Stomach (tissue), 9 donors: Measurements from ENCODE around the gene OSBP2. TPM values are rescaled to one million over a fixed set of nuclear protein-coding genes. Genes with fewer than 3 reads are reported as not detected.

ENCODE experiments used
- DNase-seq, 2 donors: peaks; one replicate each; pipeline versions ENCODE4 v3.0.0 to v3.0.0-alpha.2; 2013 to 2019
- H3K27ac ChIP-seq, 5 donors: fragments of 200-600 bp in 4 of 5; sonication (generic) in 4 of 5; one replicate each; pipeline ENCODE4 v1.5.1; 2013 to 2019; ENCODE audit warnings: mild to moderate bottlenecking in 1 of 5, moderate library complexity in 1 of 5
- H3K27me3 ChIP-seq, 3 donors: fragments of 200-600 bp; sonication (generic); one replicate each; pipeline ENCODE4 v1.5.1; 2017 to 2019; ENCODE audit warnings: mixed run types in 1 of 3
- H3K36me3 ChIP-seq, 4 donors: fragments of 200-600 bp; sonication (generic); 1 replicate in 3 of 4; 2 replicates in 1 of 4; pipeline ENCODE4 v1.5.1; 2016 to 2019
- H3K4me1 ChIP-seq, 4 donors: fragments of 200-600 bp; sonication (generic); one replicate each; pipeline ENCODE4 v1.5.1; 2016 to 2019
- H3K4me3 ChIP-seq, 4 donors: fragments of 200-600 bp; sonication (generic) in 3 of 4; one replicate each; pipeline ENCODE4 v1.5.1; 2016 to 2019; ENCODE audit warnings: mild to moderate bottlenecking in 1 of 4
- H3K9me3 ChIP-seq, 4 donors: fragments of 200-600 bp; sonication (generic); one replicate each; pipeline ENCODE4 v1.5.1; 2016 to 2019
- EP300 ChIP-seq: sonication (generic); formaldehyde crosslinking; IDR thresholded peaks from one replicate; pipeline ENCODE4 v1.6.1; 2017; ENCODE audit warnings: antibody characterized with exemption
- POLR2A ChIP-seq, 4 donors: fragments of 450-650 bp; IDR thresholded peaks; one replicate each; pipeline ENCODE4 v1.6.1; 2016; ENCODE audit warnings: antibody characterized with exemption in 4 of 4, control low read depth in 2 of 4, mild to moderate bottlenecking in 1 of 4, moderate library complexity in 1 of 4
- POLR2AphosphoS5 ChIP-seq, 3 donors: sonication (generic); formaldehyde crosslinking; IDR thresholded peaks; one replicate each; pipeline ENCODE4 v1.6.1; 2016; ENCODE audit warnings: antibody characterized with exemption in 3 of 3
- WGBS, 5 donors: extraction: QIAGEN DNeasy Blood & Tissue Kit in 3 of 5; methylation state at CpG; one replicate each; pipeline versions ENCODE4 v1.1.5 to v1.1.7; 2013 to 2018; 5-methylcytosine and 5-hydroxymethylcytosine counted together
- intact Hi-C: fragments of 100-400 bp; cut with DNase I; formaldehyde crosslinking; loops from one replicate; pipeline ENCODE4 v1.15.1; 2023; ENCODE audit warnings: low total_unique reads
- polyA plus RNA-seq, 3 donors: library from polyadenylated mRNA; stranded (reverse); fragments of 200-250 nt; gene quantifications; one replicate each; pipeline ENCODE4 v1.2.3, GENCODE V29; 2013
- total RNA-seq, 5 donors: library from RNA; depleted of rRNA; stranded (reverse); fragments of >200 nt; gene quantifications; one replicate each; pipeline versions ENCODE4 v1.1.0 to v1.2.3, GENCODE V29; 2014 to 2016
- TF ChIP-seq, protein P1 (sequence below), 7 experiments: fragments of 450-650 bp in 4 of 7; fragments of 200-600 bp in 3 of 7; sonication (generic) in 3 of 7; IDR thresholded peaks; one replicate each; pipeline ENCODE4 v1.5.1; 2016 to 2019; ENCODE audit warnings: antibody characterized with exemption in 7 of 7, control low read depth in 2 of 7, mild to moderate bottlenecking in 1 of 7
- donor health status: healthy with polysubstance abuse.
- donor health status: Bipolar disorder and iron deficiency.
- donor health status: healthy.

OSBP2 gene
- total and polyA plus RNA-seq, 8 donors = 0.58 to 9.5 (median 1.8) TPM; not detected in 1

DNA sequence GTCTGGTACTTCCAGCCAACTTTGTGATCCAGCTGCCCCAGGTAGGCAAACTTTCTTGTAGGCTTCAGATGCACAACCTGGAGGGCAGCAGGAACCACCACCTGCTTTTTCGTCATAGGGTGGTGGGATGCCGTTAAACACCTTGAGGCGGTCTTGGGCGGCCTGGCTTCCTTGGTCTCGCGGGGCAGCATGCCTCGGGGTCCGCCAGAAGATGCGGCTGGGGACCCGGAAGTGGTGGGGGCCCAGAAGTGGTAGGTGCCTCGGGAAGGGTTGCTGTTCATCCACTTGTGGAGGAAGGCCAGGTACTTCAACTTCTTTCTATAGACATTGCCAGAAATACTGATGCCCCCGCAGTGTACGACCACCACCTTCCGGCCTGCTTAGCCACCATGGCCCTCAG lies 40.3 kb upstream of the OSBP2 start:
- intact Hi-C loops = no loop called here
- Histone ChIP-seq H3K27me3 (no peaks in the 10 kb centered on the region), H3K9me3 (no peaks in the 10 kb centered on the region), H3K4me1 (peaks cover 3 to 16% (median 13%) of the 10 kb centered on the region in 4 donors), H3K36me3 (peaks cover 0 to 12% (median 1%) of the 10 kb centered on the region in 4 donors), H3K4me3 (no peak overlapping the region), H3K27ac (no peak overlapping the region)
- DNase-seq = no peak
- TF ChIP-seq POLR2A (IDR thresholded peaks at IDR 0.05) (no peak), EP300 (no peak), POLR2AphosphoS5 (IDR thresholded peaks at IDR 0.05) (no peak)
- TF ChIP-seq, protein P1, sequence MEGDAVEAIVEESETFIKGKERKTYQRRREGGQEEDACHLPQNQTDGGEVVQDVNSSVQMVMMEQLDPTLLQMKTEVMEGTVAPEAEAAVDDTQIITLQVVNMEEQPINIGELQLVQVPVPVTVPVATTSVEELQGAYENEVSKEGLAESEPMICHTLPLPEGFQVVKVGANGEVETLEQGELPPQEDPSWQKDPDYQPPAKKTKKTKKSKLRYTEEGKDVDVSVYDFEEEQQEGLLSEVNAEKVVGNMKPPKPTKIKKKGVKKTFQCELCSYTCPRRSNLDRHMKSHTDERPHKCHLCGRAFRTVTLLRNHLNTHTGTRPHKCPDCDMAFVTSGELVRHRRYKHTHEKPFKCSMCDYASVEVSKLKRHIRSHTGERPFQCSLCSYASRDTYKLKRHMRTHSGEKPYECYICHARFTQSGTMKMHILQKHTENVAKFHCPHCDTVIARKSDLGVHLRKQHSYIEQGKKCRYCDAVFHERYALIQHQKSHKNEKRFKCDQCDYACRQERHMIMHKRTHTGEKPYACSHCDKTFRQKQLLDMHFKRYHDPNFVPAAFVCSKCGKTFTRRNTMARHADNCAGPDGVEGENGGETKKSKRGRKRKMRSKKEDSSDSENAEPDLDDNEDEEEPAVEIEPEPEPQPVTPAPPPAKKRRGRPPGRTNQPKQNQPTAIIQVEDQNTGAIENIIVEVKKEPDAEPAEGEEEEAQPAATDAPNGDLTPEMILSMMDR (IDR thresholded peaks at IDR 0.05) = no peak
- WGBS, 5 donors = 95 to 98% (median 96%) methylated on average over 14 of the region's 14 CpGs

DNA sequence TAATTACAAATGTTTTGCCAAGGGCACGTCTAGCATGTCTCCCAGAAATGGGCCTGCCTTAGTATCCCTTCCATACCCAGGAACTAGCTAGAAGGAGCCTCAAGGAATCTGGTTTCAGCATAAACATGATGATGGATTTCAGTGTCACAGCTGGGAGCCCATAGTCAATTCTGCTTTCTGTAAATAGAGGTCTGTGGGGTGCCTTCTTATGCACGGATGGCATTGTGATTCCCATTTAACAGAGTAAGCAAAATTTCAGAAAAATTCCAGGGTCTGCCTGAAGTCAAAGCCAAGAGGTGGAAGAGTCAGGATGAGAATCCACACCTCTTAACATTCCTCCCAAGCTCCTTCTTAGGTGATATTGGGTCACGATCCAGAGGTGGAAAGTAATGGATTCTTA lies 39.1 kb upstream of the OSBP2 start:
- Histone ChIP-seq H3K36me3 (peaks cover 0 to 18% (median 1%) of the 10 kb centered on the region in 4 donors), H3K4me1 (peaks cover 0 to 5% (median 4%) of the 10 kb centered on the region in 4 donors), H3K9me3 (no peaks in the 10 kb centered on the region), H3K27me3 (no peaks in the 10 kb centered on the region), H3K4me3 (no peak overlapping the region), H3K27ac (no peak overlapping the region)
- DNase-seq = no peak
- TF ChIP-seq, protein P1 (IDR thresholded peaks at IDR 0.05) = no peak
- TF ChIP-seq POLR2A (IDR thresholded peaks at IDR 0.05) = no peak
- TF ChIP-seq EP300 = no peak
- no peak for TF ChIP-seq POLR2AphosphoS5 (IDR thresholded peaks at IDR 0.05)
- 62 to 76% (median 72%) methylated on average over 3 of the region's 3 CpGs for WGBS, 5 donors
- intact Hi-C loops = no loop called here

DNA sequence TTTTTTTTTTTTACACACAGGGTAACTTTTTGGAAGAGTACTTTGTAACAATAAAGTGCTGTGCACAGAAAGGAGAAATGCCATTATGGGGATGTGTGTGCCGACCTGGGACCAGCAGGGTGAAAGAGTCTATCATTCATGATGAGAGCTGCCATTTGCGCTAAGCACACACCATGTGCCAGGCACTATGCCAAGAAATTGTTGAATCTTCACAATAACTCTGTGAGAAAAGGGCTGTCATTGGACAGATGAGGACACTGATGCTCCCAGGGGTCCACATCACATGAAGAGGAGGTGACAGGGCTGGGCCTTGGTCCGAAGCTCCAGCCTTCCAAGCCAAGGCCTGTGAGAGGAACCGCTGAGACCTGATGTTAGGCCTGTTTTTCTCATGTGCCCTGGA lies 32.6 kb upstream of the OSBP2 start:
- Histone ChIP-seq H3K4me1 (peaks cover 4 to 21% (median 12%) of the 10 kb centered on the region in 4 donors), H3K9me3 (no peaks in the 10 kb centered on the region), H3K27me3 (no peaks in the 10 kb centered on the region), H3K27ac (no peak overlapping the region), H3K36me3 (peaks cover 0 to 35% (median 28%) of the 10 kb centered on the region in 4 donors), H3K4me3 (no peak overlapping the region)
- 85 to 95% (median 89%) methylated on average over 4 of the region's 4 CpGs for WGBS, 5 donors
- TF ChIP-seq, protein P1 (IDR thresholded peaks at IDR 0.05) = no peak
- no peak for TF ChIP-seq EP300
- TF ChIP-seq POLR2A (IDR thresholded peaks at IDR 0.05) = no peak
- no peak for TF ChIP-seq POLR2AphosphoS5 (IDR thresholded peaks at IDR 0.05)
- DNase-seq = no peak
- intact Hi-C loops = no loop called here

DNA sequence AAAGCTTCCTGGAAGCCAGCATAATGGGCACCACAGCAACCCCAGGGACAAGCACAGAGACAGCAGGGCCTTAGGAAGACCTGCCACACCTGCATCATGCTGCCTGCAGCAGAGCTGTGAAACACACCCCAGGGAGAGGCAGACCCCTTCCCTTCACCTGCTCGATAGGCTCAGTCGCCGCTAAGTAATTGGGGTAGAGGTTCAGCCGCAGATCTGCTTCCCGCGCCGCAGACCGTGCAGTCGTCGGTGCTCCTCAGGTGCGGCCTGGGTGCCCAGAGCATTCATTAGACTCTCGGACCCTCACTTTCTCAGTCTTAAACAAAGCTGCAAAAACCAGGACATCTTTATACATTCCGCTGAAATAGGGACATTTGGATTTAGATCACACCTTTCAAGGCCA lies 29.9 kb upstream of the OSBP2 start:
- WGBS, 5 donors = 96 to 100% (median 97%) methylated on average over 12 to 13 of the region's 13 CpGs
- intact Hi-C loops = no loop called here
- H3K4me1 ChIP-seq = peaks cover 4 to 30% (median 19%) of the 10 kb centered on the region in 4 donors
- no peak overlapping the region for H3K27ac ChIP-seq
- H3K9me3 ChIP-seq = no peaks in the 10 kb centered on the region
- TF ChIP-seq EP300 (no peak), POLR2AphosphoS5 (IDR thresholded peaks at IDR 0.05) (no peak), POLR2A (IDR thresholded peaks at IDR 0.05) (no peak)
- TF ChIP-seq, protein P1 (IDR thresholded peaks at IDR 0.05) = no peak
- peaks cover 0 to 32% (median 25%) of the 10 kb centered on the region in 4 donors for H3K36me3 ChIP-seq
- H3K27me3 ChIP-seq = no peaks in the 10 kb centered on the region
- H3K4me3 ChIP-seq = no peak overlapping the region
- DNase-seq = no peak
